Mesendoderm (in vitro differentiated cells): ENCODE results near the gene CILP2.

ENCODE experiments used
- DNase-seq: peaks from one replicate; pipeline ENCODE4 v3.0.0; 2013
- H2AK5ac ChIP-seq: 2 replicates; pipeline ENCODE4 v1.6.1; 2013; ENCODE audit warnings: low read length, inconsistent platforms
- H2BK120ac ChIP-seq: 2 replicates; pipeline ENCODE4 v1.6.1; 2013; ENCODE audit warnings: low read depth, mild to moderate bottlenecking, low read length, moderate library complexity, mixed read lengths
- H2BK15ac ChIP-seq: replicated peaks from 2 replicates; pipeline ENCODE4 v1.6.1; 2013; ENCODE audit warnings: low read depth, mild to moderate bottlenecking, moderate library complexity
- H2BK5ac ChIP-seq: 2 replicates; pipeline ENCODE4 v1.6.1; 2013; ENCODE audit warnings: low read length, inconsistent platforms
- H3K18ac ChIP-seq: 2 replicates; pipeline ENCODE4 v1.6.1; 2013; ENCODE audit warnings: mild to moderate bottlenecking, low read length, mixed read lengths
- H3K23ac ChIP-seq: one replicate; pipeline ENCODE4 v1.6.1; 2013; ENCODE audit warnings: low read length
- H3K27ac ChIP-seq: 2 replicates; pipeline ENCODE4 v1.5.1; 2013; ENCODE audit warnings: low read depth, mild to moderate bottlenecking, inconsistent platforms, low read length, moderate library complexity
- H3K27me3 ChIP-seq: 2 replicates; pipeline ENCODE4 v1.6.1; 2013; ENCODE audit warnings: low read length, control low read depth, mild to moderate bottlenecking, inconsistent platforms; ENCODE audit not compliant: insufficient read depth, poor library complexity
- H3K36me3 ChIP-seq: 2 replicates; pipeline ENCODE4 v1.6.1; 2013; ENCODE audit warnings: low read length, inconsistent platforms; ENCODE audit not compliant: control insufficient read depth, insufficient read depth
- H3K4ac ChIP-seq: one replicate; pipeline ENCODE4 v1.6.1; 2013; ENCODE audit warnings: low read depth, mild to moderate bottlenecking, low read length, moderate library complexity
- H3K4me1 ChIP-seq: 2 replicates; pipeline ENCODE4 v1.6.1; 2013; ENCODE audit warnings: low read depth, low read length, inconsistent platforms; ENCODE audit not compliant: control insufficient read depth
- H3K4me2 ChIP-seq: 2 replicates; pipeline ENCODE4 v1.6.1; 2013; ENCODE audit warnings: low read length
- H3K4me3 ChIP-seq: 2 replicates; pipeline ENCODE4 v1.5.1; 2013; ENCODE audit warnings: mild to moderate bottlenecking, low read length
- H3K56ac ChIP-seq: one replicate; pipeline ENCODE4 v1.6.1; 2013; ENCODE audit warnings: low read length
- H3K79me1 ChIP-seq: 2 replicates; pipeline ENCODE4 v1.6.1; 2013; ENCODE audit warnings: low read length, inconsistent platforms
- H3K79me2 ChIP-seq: 2 replicates; pipeline ENCODE4 v1.6.1; 2013; ENCODE audit warnings: mild to moderate bottlenecking, low read length; ENCODE audit not compliant: control insufficient read depth, insufficient read depth
- H3K9ac ChIP-seq: 2 replicates; pipeline ENCODE4 v1.6.1; 2013; ENCODE audit warnings: low read length, inconsistent platforms
- H4K5ac ChIP-seq: one replicate; pipeline ENCODE4 v1.6.1; 2013; ENCODE audit warnings: low read length
- H4K8ac ChIP-seq: one replicate; pipeline ENCODE4 v1.6.1; 2013; ENCODE audit warnings: low read depth, mild to moderate bottlenecking, control low read depth, low read length, moderate library complexity
- WGBS: extraction: QIAGEN DNeasy Blood & Tissue Kit; methylation state at CpG from one replicate; pipeline ENCODE4 v1.1.7; 2013; ENCODE audit warnings: low lambda C conversion rate, missing lambda C conversion rate; ENCODE audit not compliant: insufficient coverage; ENCODE audit errors: extremely low coverage; 5-methylcytosine and 5-hydroxymethylcytosine counted together

The CILP2 gene

GRCh38 chr19:19559931-19560330 is 21.9 kb downstream of the CILP2 start:
- no CpG with 5 or more reads among the region's 4 CpGs for WGBS
- Histone ChIP-seq H3K79me2 (no peaks in the 10 kb centered on the region), H4K5ac (no peak overlapping the region), H2BK120ac (no peak overlapping the region), H3K4me3 (no peak overlapping the region), H3K23ac (no peak overlapping the region), H3K79me1 (no peaks in the 10 kb centered on the region), H3K9ac (no peak overlapping the region), H2AK5ac (no peak overlapping the region), H4K8ac (no peak overlapping the region), H3K4me1 (no peaks in the 10 kb centered on the region), H3K56ac (peak overlapping the region; percentile 42), H3K4me2 (no peak overlapping the region), H3K18ac (no peak overlapping the region), H2BK15ac (no peak overlapping the region), H3K27ac (no peak overlapping the region), H3K4ac (no peak overlapping the region), H2BK5ac (no peak overlapping the region), H3K27me3 (no peaks in the 10 kb centered on the region), H3K36me3 (no peaks in the 10 kb centered on the region)
- no peak for DNase-seq

GRCh38 chr19:19561946-19562664 is 24.0 kb downstream of the CILP2 start:
- Histone ChIP-seq H4K8ac (no peak overlapping the region), H3K27me3 (no peaks in the 10 kb centered on the region), H3K79me2 (no peaks in the 10 kb centered on the region), H2BK5ac (no peak overlapping the region), H3K36me3 (no peaks in the 10 kb centered on the region), H3K56ac (no peak overlapping the region), H3K4me2 (no peak overlapping the region), H3K4ac (no peak overlapping the region), H4K5ac (no peak overlapping the region), H2AK5ac (no peak overlapping the region), H3K79me1 (no peaks in the 10 kb centered on the region), H3K23ac (no peak overlapping the region), H3K4me3 (no peak overlapping the region), H3K18ac (no peak overlapping the region), H2BK15ac (no peak overlapping the region), H3K9ac (no peak overlapping the region), H3K27ac (no peak overlapping the region), H3K4me1 (no peaks in the 10 kb centered on the region), H2BK120ac (no peak overlapping the region)
- no CpG with 5 or more reads among the region's 26 CpGs for WGBS
- no peak for DNase-seq

GRCh38 chr19:19562665-19563347 is 24.7 kb downstream of the CILP2 start:
- no peaks in the 10 kb centered on the region for H3K27me3 ChIP-seq
- no peak overlapping the region for H4K8ac ChIP-seq
- no peak overlapping the region for H3K23ac ChIP-seq
- H3K9ac ChIP-seq = no peak overlapping the region
- no peak overlapping the region for H2BK5ac ChIP-seq
- H4K5ac ChIP-seq = no peak overlapping the region
- H3K79me1 ChIP-seq = no peaks in the 10 kb centered on the region
- no peaks in the 10 kb centered on the region for H3K4me1 ChIP-seq
- H2AK5ac ChIP-seq = no peak overlapping the region
- peak; percentile 30 for DNase-seq
- no CpG with 5 or more reads among the region's 17 CpGs for WGBS
- H3K36me3 ChIP-seq = no peaks in the 10 kb centered on the region
- H3K18ac ChIP-seq = no peak overlapping the region
- no peak overlapping the region for H3K27ac ChIP-seq
- H3K56ac ChIP-seq = no peak overlapping the region
- H2BK15ac ChIP-seq = no peak overlapping the region
- no peak overlapping the region for H2BK120ac ChIP-seq
- no peak overlapping the region for H3K4ac ChIP-seq
- H3K4me3 ChIP-seq = no peak overlapping the region
- no peaks in the 10 kb centered on the region for H3K79me2 ChIP-seq
- H3K4me2 ChIP-seq = no peak overlapping the region

GRCh38 chr19:19563348-19563848 is 25.3 kb downstream of the CILP2 start:
- Histone ChIP-seq H2BK15ac (no peak overlapping the region), H3K18ac (no peak overlapping the region), H2BK5ac (no peak overlapping the region), H2AK5ac (no peak overlapping the region), H3K27me3 (no peaks in the 10 kb centered on the region), H3K27ac (no peak overlapping the region), H3K79me2 (no peaks in the 10 kb centered on the region), H3K4me1 (no peaks in the 10 kb centered on the region), H3K23ac (no peak overlapping the region), H3K9ac (no peak overlapping the region), H3K4me2 (no peak overlapping the region), H4K5ac (no peak overlapping the region), H3K79me1 (no peaks in the 10 kb centered on the region), H4K8ac (no peak overlapping the region), H3K4me3 (no peak overlapping the region), H3K4ac (no peak overlapping the region), H2BK120ac (no peak overlapping the region), H3K56ac (no peak overlapping the region), H3K36me3 (no peaks in the 10 kb centered on the region)
- DNase-seq = no peak
- WGBS = no CpG with 5 or more reads among the region's 17 CpGs

GRCh38 chr19:19566306-19566705 is 28.2 kb downstream of the CILP2 start:
- no peak overlapping the region for H3K4me3 ChIP-seq
- H3K4me2 ChIP-seq = no peak overlapping the region
- H2BK120ac ChIP-seq = no peak overlapping the region
- WGBS = no CpG with 5 or more reads among the region's 7 CpGs
- no peaks in the 10 kb centered on the region for H3K4me1 ChIP-seq
- H2AK5ac ChIP-seq = no peak overlapping the region
- no peaks in the 10 kb centered on the region for H3K79me2 ChIP-seq
- DNase-seq = no peak
- H3K27me3 ChIP-seq = no peaks in the 10 kb centered on the region
- H3K27ac ChIP-seq = no peak overlapping the region
- no peak overlapping the region for H4K5ac ChIP-seq
- no peak overlapping the region for H2BK15ac ChIP-seq
- no peak overlapping the region for H3K56ac ChIP-seq
- H3K36me3 ChIP-seq = no peaks in the 10 kb centered on the region
- no peaks in the 10 kb centered on the region for H3K79me1 ChIP-seq
- no peak overlapping the region for H3K4ac ChIP-seq
- H4K8ac ChIP-seq = no peak overlapping the region
- no peak overlapping the region for H3K23ac ChIP-seq
- no peak overlapping the region for H3K18ac ChIP-seq
- H3K9ac ChIP-seq = no peak overlapping the region
- no peak overlapping the region for H2BK5ac ChIP-seq
